ENCODE results near the gene SYNE4. TPM values are rescaled to one million over a fixed set of nuclear protein-coding genes. Genes with fewer than 3 reads are reported as not detected.

SYNE4 gene
- total RNA-seq, 1 donor from 2014 or later, result not detected

DNA sequence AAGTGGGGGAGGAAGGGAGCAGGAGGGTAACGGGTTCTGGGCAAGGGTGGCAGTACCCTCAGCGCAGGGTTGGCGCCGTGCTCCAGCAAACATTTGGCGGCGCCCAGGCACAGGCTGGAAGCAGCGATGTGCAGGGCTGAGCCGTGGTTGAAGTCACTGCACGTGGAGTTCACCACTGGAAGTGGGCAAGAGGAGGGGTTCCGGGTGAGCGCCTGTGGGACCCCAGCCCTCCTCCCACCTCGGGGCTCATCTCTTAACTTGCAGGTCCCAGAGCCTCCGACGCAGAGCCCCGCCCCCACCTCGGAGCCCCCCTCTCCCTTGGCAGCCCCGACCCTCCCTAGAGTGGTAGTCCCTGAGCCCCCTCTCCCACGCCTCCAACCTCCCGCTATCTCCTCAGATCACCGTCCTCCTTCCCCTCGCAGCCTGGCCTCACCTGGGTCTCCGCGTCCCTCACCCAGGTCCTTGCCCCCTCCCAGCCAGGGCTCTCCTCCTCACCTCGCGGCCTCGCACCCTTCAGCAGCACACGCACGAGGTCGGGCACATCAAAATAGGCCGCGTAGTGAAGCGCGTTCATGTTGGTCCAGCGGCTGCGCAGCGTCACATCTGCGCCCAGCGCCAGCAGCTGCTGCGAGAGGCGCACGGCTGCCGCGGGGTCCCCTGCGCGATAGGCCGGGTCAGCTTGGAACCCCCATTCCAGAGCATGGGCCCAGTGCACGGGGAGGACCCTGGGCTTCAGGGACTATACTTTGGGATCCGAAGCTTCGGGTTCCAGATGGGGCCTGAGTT is 17.7 kb upstream of the SYNE4 start:
- no peak for DNase-seq (ENCODE audit: extremely low read depth, low read depth, low spot score)

DNA sequence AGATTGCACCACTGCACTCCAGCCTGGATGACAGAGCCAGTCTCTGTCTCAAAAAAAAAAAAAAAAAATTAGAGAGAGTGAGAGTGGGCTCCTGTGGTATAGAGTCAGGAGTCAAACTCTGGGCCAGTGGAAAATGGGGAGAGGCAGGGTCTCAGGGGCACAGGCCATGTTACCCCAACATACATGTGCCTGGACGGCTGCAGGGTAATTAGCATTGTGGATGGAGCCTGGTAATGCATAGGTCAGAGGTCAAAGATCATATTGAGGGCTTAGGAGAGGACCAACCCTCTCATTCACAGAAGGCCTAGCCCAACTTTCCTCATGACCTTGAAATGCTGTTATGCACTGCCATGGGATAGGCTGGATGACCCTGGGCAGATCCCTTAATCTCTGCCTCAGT is 16.9 kb upstream of the SYNE4 start:
- DNase-seq (ENCODE audit: extremely low read depth, low read depth, low spot score), result no peak

DNA sequence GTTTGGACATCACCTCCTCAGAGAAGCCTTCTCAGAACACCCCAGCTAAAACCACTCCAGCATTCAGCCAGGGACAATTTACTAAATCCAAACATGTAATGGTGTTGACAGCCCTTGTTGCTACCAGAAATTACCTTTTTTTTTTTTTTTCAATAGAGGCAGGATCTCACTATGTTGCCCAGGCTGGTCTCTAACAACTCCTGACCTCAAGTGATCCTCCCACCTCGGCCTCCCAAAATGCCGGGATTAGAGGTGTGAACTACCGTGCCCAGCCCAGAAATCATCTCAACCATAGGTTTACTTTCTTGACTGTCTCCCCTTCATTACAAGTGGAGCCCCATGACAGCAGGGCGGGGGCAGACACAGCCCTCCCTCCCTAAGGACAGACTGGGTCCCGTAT is 14.8 kb upstream of the SYNE4 start:
- DNase-seq (ENCODE audit: extremely low read depth, low read depth, low spot score), result no peak

DNA sequence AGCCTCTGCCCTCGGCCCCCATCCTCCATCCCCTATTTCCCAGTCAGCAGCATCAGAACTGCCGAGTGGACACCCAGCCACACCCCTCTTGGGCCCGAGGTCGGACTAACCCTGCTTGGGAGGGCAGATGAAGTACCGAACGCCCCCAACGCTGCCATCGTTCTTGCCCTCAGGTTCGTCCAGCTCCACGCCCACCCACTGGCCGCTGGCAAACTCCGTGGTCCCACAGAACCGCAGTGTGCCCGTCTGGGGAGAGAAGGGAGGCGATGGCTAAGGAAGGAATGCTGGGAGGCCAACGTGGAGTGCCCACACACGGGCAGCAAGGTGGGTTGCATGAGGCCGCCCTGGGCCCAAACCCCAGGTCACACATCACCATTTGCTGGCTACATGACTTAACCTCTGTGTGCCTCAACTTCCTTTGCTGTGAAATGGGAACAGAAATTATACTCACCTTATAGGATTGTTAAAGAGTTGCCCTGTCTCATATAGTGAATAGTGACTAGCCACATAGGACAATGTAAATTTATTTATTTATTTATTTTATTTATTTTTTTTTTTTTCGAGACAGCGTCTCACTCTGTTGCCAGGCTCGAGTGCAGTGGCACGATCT is 10.6 kb upstream of the SYNE4 start:
- DNase-seq (ENCODE audit: extremely low read depth, low read depth, low spot score), result no peak

DNA sequence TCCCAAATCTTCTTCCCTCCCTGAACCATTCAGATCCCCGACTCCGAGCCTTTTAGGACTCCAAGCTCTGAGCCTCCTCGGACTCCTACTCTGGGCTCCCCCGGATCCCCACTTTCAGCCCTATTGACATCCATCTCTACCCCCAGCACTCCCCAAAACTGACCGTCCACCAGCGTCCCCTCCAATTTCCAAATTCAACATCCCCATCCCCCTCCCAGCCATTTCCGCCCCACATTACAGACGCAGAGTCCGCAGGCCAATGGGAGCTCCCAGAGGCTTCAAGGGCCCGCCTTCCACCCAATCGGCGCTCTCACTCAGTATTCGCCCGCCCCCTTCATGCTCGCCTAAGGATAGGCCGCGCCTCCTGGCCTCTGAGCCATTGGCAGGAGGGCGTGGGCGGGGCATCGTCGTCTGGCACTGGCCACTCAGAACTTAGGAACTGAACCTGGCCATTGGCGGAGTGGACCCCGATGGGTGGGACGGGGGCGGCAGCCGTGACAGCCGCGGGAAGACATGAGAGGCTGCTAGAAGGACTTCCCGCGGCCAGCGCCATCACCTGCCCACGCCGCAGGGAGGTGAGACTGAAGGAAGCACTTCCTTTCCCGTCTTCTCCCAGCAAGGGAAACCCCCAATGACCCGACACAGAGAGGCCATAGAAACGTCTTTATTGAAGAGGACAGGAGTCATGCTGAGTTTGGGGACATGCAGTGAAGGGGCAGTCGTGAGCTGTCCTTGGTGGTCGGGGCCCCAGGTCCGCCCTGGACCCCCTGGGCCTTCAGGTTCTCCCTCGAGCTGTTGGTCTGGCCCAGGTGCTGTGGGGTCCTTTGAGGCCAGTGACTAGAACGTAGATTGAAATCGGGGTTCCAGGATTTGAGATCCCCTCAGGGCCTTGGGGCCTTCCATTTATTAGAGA is 5.7 kb upstream of the SYNE4 start, which contains the start of gene ALKBH6:
TSS of gene ALKBH6 (minus strand) at position 202 of the 913 bp plus-strand sequence. CDS start 816 bp downstream, outside the sequence.
- DNase-seq (ENCODE audit: extremely low read depth, low read depth, low spot score), result peak; percentile 74

DNA sequence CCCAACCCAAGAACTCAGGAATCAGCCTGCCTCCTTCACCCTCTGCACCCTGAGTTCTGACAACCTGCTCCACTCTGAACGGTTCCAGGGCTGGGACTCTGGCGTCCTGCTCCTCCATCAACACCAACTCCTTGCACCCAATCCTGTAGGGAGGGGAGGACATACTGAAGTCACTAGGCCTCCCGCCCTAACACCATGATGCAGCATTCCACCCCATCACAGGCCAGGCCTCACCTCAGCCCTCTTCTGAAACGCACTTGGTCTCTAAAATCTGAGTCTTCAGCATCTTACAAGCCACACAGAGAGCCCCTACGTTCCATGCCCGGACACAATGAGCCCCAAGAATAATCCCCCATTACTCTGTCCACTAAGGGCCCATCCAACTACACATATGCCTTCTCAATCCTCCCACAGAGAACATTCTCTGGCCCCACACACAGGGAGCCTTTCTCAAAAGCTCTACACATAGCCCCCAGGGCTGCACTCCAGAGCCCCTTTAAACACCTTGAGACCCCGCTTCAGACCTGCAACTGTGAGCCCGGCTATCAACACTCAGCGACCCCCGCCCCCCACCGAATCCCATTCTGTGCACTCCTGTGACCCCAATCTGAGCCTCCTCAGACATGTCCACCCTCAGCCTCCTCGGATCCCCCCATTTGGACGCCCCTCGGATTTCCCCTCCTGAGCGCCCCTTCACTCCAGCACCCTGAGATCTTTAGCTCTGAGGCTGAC is 4.8 kb upstream of the SYNE4 start:
- no peak for DNase-seq (ENCODE audit: extremely low read depth, low read depth, low spot score)

DNA sequence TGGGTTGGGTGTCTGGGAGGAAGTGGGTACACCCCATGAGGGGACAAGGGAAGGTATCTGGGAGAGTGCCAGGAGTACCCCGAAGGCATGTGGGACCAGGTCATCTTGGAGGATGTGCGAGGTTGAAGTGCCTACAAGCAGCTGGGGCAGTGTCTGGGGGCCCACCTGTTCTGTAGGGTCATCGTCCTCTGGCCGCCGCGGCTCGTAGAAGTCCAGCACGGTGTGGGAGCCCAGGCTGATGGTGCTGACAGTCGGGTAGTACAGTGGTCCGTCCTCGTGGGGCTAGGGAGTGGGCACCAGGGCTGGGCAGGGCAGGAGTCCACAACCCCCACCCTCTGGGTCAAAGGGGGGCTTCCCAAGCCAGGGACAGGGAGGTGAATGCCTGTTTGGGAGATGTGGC is 1.8 kb upstream of the SYNE4 start:
- no peak for DNase-seq (ENCODE audit: extremely low read depth, low read depth, low spot score)

DNA sequence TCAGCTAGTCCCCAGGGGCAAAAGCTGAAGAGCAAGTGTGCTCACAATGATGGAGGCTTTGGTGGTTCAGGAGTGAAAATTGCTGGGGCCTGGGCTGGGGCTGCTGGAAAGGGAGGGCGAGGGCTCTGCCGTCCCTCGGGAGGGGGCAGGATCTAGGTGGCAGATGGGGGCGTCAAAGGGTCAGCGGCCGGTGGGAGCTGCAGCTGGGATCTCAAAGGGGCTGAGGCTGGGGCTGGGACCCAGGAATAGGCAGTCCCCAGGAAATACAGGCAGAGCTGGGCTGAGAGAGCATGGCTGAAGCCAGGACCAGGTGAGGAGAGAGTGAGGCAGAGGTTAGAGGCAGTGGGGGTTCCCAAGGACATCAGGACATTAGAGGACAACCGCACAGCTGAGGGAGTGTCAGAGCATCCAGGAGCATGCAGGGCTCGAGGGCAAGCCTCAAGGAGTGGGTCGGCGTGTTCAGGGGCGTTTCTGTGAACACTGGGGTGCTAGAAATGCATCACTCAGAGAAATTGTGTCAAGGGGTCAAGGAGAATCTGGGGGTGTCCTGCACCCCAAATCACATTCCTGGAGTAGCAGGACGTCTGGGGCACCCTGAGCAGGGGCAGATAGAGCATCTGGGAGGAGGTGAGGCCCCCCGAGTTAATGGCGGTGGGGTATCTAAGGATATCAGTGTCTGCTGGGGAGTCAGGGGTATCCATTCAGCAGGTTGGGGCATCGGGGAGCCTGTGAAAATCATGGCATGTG is 1.2 kb upstream of the SYNE4 start:
- DNase-seq (ENCODE audit: extremely low read depth, low read depth, low spot score), result no peak

DNA sequence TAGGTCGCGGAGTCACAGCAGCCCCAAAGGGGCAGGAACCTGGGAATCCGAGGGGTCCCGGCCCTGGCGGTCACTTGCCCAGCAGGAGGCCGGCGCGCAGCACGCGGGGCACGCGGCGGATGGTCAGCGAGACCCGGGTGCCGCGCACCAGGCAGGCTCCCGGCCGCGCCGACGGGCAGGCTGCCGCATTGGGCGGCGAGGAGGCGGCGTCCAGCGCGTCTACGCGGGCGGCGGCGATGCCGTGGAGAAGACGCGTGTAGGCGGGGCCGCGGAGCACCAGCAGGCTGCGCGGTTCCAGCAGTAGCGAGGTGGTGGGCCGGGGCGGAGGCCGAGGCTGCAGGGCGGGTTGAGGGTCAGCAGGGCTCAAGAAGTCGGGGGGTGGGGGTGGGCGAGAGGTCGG is 607 bp upstream of the SYNE4 start:
- DNase-seq (ENCODE audit: extremely low read depth, low read depth, low spot score), result no peak

DNA sequence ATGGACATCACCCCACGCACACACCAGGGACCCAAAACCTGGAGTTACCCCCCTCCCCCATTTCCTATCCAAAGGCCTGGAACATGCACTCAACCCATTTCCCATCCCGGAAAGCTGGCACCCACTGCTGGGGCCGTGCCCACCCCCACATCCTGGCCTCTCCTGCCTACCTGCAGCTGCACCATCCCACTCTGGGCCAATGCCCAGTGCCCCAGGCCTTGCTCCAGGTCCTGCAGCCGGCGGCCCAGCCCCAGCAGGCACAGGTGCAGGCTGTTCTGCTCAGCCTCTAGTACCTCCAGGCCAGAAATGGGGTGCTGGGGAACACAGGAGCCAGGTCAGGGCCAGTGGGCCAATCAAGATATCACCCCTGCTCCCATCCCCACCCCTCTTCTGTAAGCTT is 1.7 kb downstream of the SYNE4 start:
- DNase-seq (ENCODE audit: extremely low read depth, low read depth, low spot score), result no peak

DNA sequence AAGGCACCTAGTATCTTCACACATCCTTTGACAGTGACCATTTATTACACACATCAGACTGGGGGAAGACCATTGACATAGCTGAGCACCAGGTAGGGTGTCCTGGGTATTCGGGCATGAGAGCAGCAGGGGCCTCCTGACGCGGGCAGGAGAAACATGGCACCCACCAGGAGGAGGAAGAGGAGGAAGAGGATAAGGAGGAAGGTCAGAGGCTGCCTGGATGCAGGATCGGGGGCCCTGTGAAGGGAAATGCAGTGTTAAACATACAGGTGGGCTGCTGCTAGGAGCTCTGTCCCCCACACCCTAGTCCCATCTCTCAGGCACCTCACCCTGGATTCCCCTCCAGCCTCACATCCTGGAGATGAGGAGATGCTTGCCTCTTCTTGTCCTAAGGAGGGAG is 5.3 kb downstream of the SYNE4 start:
- no peak for DNase-seq (ENCODE audit: extremely low read depth, low read depth, low spot score)

DNA sequence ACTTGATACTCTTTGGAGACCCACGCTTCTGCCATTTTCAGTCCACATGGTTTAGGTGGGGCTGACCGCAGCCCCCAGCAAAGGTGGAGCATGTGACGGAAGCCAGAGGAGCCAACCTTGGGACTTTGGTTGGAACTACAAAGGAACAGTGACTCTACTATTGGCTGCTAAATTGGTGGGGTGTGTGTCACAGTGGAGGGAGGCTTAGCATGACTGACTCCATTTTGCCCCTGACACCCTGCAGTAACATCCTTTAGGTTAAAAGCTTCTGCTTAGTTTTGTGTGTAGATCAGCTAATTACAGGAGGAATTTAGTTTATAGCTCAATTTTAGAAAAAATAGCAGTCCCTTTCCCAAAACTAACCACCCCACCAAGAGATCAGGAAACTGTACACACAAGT is 7.0 kb downstream of the SYNE4 start:
- no peak for DNase-seq (ENCODE audit: extremely low read depth, low read depth, low spot score)

DNA sequence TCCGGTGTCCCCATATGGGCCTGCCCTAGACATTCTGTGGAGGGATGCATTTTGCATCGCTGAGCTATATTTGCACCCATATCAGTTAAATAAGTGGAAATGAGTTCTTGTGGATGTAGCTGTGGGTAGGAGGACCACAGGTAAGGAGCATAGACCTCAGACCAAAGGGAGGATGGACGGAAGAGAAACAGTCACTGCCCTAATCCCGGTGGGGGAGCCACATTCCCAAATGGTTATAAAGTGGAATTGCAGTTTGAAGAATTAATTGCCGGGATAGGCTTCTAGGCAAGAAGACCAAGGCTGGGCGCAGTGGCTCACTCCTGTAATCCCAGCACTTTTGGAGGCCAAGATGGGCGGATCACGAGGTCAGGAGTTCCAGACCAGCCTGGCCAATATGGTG is 11.8 kb downstream of the SYNE4 start:
- DNase-seq (ENCODE audit: extremely low read depth, low read depth, low spot score), result no peak

DNA sequence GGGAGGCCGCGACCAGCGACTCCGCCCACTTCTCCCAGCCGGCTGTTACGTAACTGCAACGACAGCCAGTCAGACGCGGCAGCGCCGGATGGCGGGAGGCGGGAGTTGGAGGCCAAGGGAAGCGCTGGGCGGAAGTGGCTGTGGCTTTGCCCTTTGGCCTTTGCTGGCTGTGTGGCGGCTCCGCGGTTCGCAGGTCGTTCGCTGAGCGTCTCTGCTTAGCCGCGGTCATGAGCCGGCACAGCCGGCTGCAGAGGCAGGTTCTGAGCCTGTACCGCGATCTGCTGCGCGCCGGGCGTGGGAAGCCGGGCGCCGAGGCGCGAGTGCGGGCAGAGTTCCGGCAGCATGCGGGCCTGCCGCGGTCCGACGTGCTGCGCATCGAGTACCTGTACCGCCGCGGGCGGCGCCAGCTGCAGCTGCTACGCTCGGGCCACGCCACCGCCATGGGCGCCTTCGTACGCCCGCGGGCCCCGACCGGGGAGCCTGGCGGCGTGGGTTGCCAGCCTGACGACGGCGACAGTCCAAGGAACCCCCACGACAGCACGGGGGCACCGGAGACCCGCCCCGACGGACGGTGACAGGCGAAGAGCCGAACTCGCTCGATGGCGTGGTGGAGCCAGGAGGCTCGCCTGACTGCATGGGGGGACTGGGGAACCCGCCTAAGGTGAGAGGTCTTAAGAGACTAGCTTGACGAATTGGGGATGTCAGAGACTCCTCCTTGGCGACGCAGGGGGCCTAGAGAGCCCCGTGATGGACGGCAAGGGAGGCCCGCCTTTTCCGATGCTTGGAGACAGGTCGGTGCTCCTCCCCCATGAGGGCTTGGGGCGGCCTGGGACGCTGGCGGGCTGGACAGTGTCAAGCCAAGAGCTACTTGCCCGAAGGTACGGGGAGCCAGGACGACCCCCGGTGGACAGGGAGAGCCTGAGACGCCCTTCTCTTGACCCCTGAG is 13.3 kb downstream of the SYNE4 start, which contains the start of gene SDHAF1:
TSS of gene SDHAF1 (plus strand) at position 141 of the 946 bp plus-strand sequence. CDS start at position 228, 87 bp downstream.
- peak; percentile 45 for DNase-seq (ENCODE audit: extremely low read depth, low read depth, low spot score)

DNA sequence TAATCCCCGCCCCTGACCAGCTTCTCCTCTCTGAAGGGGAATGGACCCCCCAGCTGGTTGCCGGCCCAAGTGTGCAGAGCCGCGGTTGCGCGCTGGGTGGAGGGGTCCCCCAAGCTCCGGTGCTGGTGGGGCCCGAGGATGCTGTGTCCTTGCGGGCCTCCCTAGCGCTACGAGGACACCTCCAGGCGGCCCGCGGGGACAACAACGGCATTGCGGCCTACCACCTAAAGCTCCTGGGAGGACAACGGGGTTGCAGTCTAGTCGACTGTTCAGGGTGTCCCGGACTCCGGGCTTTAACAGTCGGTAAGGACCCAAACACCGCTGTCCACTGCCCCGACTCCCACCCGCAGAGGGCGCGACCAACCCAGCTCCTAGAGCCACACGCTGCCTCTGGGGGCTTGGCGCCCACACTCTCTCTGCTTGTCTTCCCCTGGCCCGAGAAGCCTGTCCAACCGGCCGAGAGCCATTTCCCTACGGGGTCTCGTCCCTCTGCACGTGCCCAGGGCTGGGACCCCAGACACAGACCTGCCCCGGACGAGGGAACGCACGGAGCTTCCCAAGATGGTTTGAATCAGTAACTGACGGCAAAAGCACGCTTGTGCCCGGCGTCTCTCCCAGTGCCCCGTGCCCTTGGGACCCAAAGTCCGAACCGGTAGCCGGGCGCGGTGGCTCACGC is 14.6 kb downstream of the SYNE4 start:
- DNase-seq (ENCODE audit: extremely low read depth, low read depth, low spot score), result no peak

DNA sequence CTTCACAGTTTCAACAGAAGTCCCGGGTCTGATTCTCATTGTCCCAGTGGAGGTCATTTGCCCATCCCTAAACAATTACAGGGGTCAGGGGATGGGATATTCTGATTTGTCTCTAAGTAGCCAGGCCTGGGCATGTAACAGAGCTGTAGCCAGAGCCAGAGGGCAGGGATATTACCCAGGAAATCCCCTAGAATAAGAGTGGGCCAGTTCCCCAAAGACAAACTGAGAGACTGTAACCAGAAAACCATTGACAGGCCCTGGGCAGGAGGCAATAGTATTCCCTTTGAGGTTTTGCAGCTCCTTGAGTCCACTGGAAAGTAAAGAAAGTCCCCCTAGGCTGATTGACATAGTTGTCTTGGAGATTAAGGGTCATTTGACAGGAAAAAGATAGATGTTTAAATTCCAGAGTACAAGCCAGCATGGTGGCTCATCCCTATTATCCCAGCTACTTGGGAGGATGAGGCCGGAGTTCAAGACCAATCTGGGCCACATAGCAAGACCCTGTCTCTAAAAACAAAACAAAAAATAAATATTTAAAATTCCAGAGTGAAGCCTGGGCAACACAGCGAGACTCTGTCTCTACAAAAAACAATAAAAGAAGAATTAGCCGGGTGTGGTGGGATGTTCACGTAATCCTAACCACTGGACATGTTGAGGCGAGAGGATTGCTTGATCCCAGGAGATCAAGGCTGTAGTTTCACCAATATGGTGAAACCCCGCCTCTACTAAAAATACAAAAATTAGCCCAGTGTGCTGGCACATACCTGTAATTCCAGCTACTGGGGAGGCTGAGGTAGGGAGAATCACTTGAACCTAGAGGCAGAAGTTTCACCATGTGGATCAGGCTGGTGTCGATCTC is 15.5 kb downstream of the SYNE4 start:
- DNase-seq (ENCODE audit: extremely low read depth, low read depth, low spot score), result no peak

DNA sequence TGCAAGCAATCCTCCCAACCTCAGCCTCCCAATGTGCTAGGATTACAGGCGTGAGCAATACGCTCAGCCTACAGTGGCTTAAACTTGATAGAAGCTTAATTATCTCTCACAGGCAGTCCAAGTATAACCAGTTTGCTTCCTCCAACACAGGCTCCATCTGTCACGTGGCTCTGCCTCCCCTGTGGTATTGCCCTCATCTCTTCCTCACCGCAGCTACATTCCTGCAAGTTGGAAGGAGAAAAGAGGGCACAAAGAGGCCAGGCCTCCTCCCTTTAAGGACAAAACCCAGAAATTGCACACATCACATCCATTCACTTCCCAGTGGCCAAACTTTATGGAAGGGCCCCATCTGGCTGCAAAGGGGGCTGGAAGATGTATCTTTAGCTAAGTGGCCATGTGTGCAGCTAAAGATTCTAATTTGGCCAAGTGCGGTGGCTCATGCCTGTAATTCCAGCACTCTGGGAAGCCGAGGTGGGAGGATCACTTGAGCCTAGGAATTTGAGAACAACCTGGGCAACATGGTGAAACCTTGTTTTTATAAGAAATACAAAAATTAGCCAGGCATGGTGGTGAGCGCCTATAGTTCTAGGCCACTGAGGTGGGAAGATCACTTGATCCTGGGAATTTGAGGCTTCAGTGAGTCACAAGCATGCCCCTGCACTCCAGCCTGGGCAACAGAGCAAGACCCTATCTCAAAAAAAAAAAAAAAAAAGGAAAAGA is 16.7 kb downstream of the SYNE4 start:
- DNase-seq (ENCODE audit: extremely low read depth, low read depth, low spot score), result no peak

Measured in glomerular endothelial cell (primary cell).